ENCODE data around the gene ALDH3B1. TPM values are rescaled to one million over a fixed set of nuclear protein-coding genes. Genes with fewer than 3 reads are reported as not detected.

The ALDH3B1 gene
- polyA plus RNA-seq, 1 donor from 2014 or later = not detected

GRCh38 chr11:67997475-67997921 lies 12.6 kb upstream of the ALDH3B1 start:
- TF ChIP-seq MXI1 (conservative IDR thresholded peaks at IDR 0.05; ENCODE audit: poor library complexity, severe bottlenecking) (no peak), TAF1 (IDR thresholded peaks at IDR 0.05; ENCODE audit: low read depth) (no peak), EZH2 (IDR thresholded peaks at IDR 0.05; ENCODE audit: borderline replicate concordance, insufficient read depth, low read length, poor library complexity, severe bottlenecking) (no peak), EP300 (conservative IDR thresholded peaks at IDR 0.05; ENCODE audit: poor library complexity, severe bottlenecking) (no peak), RAD21 (conservative IDR thresholded peaks at IDR 0.05) (no peak), SMC3 (conservative IDR thresholded peaks at IDR 0.05; ENCODE audit: poor library complexity) (no peak), POLR2AphosphoS5 (IDR thresholded peaks at IDR 0.05) (no peak)
- TF ChIP-seq, protein P1, sequence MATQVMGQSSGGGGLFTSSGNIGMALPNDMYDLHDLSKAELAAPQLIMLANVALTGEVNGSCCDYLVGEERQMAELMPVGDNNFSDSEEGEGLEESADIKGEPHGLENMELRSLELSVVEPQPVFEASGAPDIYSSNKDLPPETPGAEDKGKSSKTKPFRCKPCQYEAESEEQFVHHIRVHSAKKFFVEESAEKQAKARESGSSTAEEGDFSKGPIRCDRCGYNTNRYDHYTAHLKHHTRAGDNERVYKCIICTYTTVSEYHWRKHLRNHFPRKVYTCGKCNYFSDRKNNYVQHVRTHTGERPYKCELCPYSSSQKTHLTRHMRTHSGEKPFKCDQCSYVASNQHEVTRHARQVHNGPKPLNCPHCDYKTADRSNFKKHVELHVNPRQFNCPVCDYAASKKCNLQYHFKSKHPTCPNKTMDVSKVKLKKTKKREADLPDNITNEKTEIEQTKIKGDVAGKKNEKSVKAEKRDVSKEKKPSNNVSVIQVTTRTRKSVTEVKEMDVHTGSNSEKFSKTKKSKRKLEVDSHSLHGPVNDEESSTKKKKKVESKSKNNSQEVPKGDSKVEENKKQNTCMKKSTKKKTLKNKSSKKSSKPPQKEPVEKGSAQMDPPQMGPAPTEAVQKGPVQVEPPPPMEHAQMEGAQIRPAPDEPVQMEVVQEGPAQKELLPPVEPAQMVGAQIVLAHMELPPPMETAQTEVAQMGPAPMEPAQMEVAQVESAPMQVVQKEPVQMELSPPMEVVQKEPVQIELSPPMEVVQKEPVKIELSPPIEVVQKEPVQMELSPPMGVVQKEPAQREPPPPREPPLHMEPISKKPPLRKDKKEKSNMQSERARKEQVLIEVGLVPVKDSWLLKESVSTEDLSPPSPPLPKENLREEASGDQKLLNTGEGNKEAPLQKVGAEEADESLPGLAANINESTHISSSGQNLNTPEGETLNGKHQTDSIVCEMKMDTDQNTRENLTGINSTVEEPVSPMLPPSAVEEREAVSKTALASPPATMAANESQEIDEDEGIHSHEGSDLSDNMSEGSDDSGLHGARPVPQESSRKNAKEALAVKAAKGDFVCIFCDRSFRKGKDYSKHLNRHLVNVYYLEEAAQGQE (IDR thresholded peaks at IDR 0.05; ENCODE audit: borderline replicate concordance) = no peak
- TF ChIP-seq, protein P2, sequence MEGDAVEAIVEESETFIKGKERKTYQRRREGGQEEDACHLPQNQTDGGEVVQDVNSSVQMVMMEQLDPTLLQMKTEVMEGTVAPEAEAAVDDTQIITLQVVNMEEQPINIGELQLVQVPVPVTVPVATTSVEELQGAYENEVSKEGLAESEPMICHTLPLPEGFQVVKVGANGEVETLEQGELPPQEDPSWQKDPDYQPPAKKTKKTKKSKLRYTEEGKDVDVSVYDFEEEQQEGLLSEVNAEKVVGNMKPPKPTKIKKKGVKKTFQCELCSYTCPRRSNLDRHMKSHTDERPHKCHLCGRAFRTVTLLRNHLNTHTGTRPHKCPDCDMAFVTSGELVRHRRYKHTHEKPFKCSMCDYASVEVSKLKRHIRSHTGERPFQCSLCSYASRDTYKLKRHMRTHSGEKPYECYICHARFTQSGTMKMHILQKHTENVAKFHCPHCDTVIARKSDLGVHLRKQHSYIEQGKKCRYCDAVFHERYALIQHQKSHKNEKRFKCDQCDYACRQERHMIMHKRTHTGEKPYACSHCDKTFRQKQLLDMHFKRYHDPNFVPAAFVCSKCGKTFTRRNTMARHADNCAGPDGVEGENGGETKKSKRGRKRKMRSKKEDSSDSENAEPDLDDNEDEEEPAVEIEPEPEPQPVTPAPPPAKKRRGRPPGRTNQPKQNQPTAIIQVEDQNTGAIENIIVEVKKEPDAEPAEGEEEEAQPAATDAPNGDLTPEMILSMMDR (IDR thresholded peaks at IDR 0.05; ENCODE audit: poor library complexity, severe bottlenecking) = no peak
- no peaks in the 10 kb centered on the region for H4K20me1 ChIP-seq (ENCODE audit: insufficient read depth)
- no peak overlapping the region for H3K27ac ChIP-seq (ENCODE audit: low read length)
- no peak overlapping the region for H3K4me3 ChIP-seq (ENCODE audit: low read length)
- H2AFZ ChIP-seq (ENCODE audit: low read depth, low read length) = no peak overlapping the region
- no peak overlapping the region for H3K9ac ChIP-seq (ENCODE audit: low read length)
- H3F3A ChIP-seq (ENCODE audit: insufficient read depth, low read length, poor library complexity, severe bottlenecking) = no peaks in the 10 kb centered on the region
- H3K9me2 ChIP-seq (ENCODE audit: insufficient read depth, low read length) = no peaks in the 10 kb centered on the region
- H3K36me3 ChIP-seq (ENCODE audit: insufficient read depth, low read length) = no peaks in the 10 kb centered on the region
- no peaks in the 10 kb centered on the region for H3K79me2 ChIP-seq (replicated peaks; ENCODE audit: insufficient read depth, low read length)
- no peaks in the 10 kb centered on the region for H3K9me3 ChIP-seq (ENCODE audit: low read length)
- peaks cover 5% of the 10 kb centered on the region for H3K27me3 ChIP-seq (ENCODE audit: insufficient read depth, low read depth, low read length)
- H3K4me2 ChIP-seq (ENCODE audit: low read length) = no peak overlapping the region

DNA sequence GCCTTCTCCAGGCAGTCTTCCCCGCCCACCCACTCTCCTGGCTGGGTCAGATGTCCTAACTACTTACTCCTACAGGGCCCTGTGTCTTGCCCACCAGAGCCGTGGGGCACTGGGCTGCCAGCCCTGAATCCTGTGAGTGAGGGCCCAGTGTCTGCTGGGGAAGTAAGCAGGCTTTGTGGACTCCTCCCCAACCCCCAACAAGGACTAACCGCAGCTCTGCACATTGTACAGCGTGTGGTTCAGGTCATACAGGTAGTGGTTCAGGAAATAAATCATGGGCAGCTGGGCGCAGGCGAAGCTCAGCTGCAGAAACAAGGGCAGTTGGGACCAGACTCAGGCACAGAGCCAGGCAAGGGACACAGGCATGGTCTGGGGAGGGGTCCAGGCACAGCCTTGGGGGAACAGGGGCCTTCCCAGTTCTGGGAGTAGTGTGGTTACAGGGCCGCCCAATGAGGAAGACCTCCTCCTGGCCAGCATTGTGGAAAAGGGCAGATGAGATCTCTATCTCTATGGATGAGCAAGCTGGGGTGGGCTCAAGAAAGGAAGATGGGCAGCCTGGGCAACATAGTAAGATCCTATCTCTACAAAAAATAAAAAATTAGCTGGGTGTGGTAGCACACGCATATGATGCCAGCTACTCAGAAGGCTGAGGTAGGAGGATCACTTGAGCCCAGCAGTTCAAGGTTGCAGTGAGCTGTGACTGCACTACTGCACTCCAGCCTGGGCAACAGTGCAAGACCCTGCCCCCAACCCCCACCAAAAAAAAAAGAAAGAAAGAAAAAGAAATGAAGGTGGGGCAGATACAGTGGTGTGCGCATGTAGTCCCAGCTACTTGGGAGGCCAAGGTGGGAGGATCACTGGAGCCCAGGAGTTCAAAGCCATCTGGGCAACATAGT lies 11.7 kb upstream of the ALDH3B1 start:
- Histone ChIP-seq H3K36me3 (ENCODE audit: insufficient read depth, low read length) (no peaks in the 10 kb centered on the region), H4K20me1 (ENCODE audit: insufficient read depth) (no peaks in the 10 kb centered on the region), H3K4me3 (ENCODE audit: low read length) (no peak overlapping the region), H3K79me2 (replicated peaks; ENCODE audit: insufficient read depth, low read length) (no peaks in the 10 kb centered on the region), H2AFZ (ENCODE audit: low read depth, low read length) (no peak overlapping the region), H3K4me2 (ENCODE audit: low read length) (no peak overlapping the region), H3K27ac (ENCODE audit: low read length) (no peak overlapping the region), H3K9me2 (ENCODE audit: insufficient read depth, low read length) (no peaks in the 10 kb centered on the region), H3K9me3 (ENCODE audit: low read length) (no peaks in the 10 kb centered on the region), H3F3A (ENCODE audit: insufficient read depth, low read length, poor library complexity, severe bottlenecking) (no peaks in the 10 kb centered on the region), H3K9ac (ENCODE audit: low read length) (no peak overlapping the region), H3K27me3 (ENCODE audit: insufficient read depth, low read depth, low read length) (peaks cover 14% of the 10 kb centered on the region)
- TF ChIP-seq RAD21 (conservative IDR thresholded peaks at IDR 0.05) = no peak
- TF ChIP-seq SMC3 (conservative IDR thresholded peaks at IDR 0.05; ENCODE audit: poor library complexity) = no peak
- TF ChIP-seq EZH2 (IDR thresholded peaks at IDR 0.05; ENCODE audit: borderline replicate concordance, insufficient read depth, low read length, poor library complexity, severe bottlenecking) = no peak
- TF ChIP-seq, protein P1 (IDR thresholded peaks at IDR 0.05; ENCODE audit: borderline replicate concordance) = no peak
- TF ChIP-seq MXI1 (conservative IDR thresholded peaks at IDR 0.05; ENCODE audit: poor library complexity, severe bottlenecking) = no peak
- TF ChIP-seq, protein P2 (IDR thresholded peaks at IDR 0.05; ENCODE audit: poor library complexity, severe bottlenecking) = no peak
- no peak for TF ChIP-seq EP300 (conservative IDR thresholded peaks at IDR 0.05; ENCODE audit: poor library complexity, severe bottlenecking)
- no peak for TF ChIP-seq POLR2AphosphoS5 (IDR thresholded peaks at IDR 0.05)
